IMR-90 (cell line): ENCODE data around the gene PC. TPM values are rescaled to one million over a fixed set of nuclear protein-coding genes. Genes with fewer than 3 reads are reported as not detected.

ENCODE experiments used
- ATAC-seq: fragments of 200-7000 bp; cut with Tn5 transposase; 2 replicates; pipeline ENCODE4 v1.9.1; 2020; ENCODE audit warnings: low read depth, mild to moderate bottlenecking, moderate library complexity
- BruUV-seq: library from RNA; stranded (reverse); fragments of 400-500 nt; replicated peaks from 2 replicates; lab custom pipeline; 2021; lab: Mats Ljungman, UMichigan
- CTCF ChIA-PET: fragments of 300-600 bp; formaldehyde crosslinking; extraction: SDS; loops from one replicate; lab custom pipeline; 2021; ENCODE audit warnings: antibody characterized with exemption; lab: Yijun Ruan, JAX
- POLR2A ChIA-PET: fragments of 300-600 bp; sonication (Branson Sonifier 250); formaldehyde crosslinking; loops from one replicate; lab custom pipeline; 2022; ENCODE audit warnings: antibody characterized with exemption; ENCODE audit not compliant: unreplicated experiment; lab: Charles Lee
- DNase-seq: peaks from one replicate; pipeline ENCODE4 v3.0.0; 2013
- H2AFZ ChIP-seq: replicated peaks from 2 replicates; pipeline ENCODE3; 2013; ENCODE audit warnings: low read length, mild to moderate bottlenecking; ENCODE audit not compliant: poor library complexity
- H2AK5ac ChIP-seq: 2 replicates; pipeline ENCODE4 v1.6.1; 2013; ENCODE audit warnings: low read depth, low read length, inconsistent platforms
- H2AK9ac ChIP-seq: replicated peaks from 2 replicates; pipeline ENCODE3; 2013; ENCODE audit warnings: mild to moderate bottlenecking, low read depth, low read length, moderate library complexity; ENCODE audit not compliant: poor library complexity
- H2BK120ac ChIP-seq: 2 replicates; pipeline ENCODE4 v1.6.1; 2013; ENCODE audit warnings: low read depth, low read length, inconsistent platforms
- H2BK15ac ChIP-seq: 3 replicates; pipeline ENCODE4 v1.6.1; 2013; ENCODE audit warnings: low read depth, low read length, inconsistent platforms
- H2BK20ac ChIP-seq: 2 replicates; pipeline ENCODE4 v1.6.1; 2013; ENCODE audit warnings: low read depth, mild to moderate bottlenecking, inconsistent platforms, low read length, moderate library complexity
- H2BK5ac ChIP-seq: 2 replicates; pipeline ENCODE4 v1.6.1; 2013; ENCODE audit warnings: mild to moderate bottlenecking, low read depth, low read length, inconsistent platforms; ENCODE audit not compliant: poor library complexity, severe bottlenecking
- H3K14ac ChIP-seq: replicated peaks from 2 replicates; pipeline ENCODE4 v1.6.1; 2013; ENCODE audit warnings: low read depth, low read length, inconsistent platforms
- H3K18ac ChIP-seq: 2 replicates; pipeline ENCODE4 v1.6.1; 2013; ENCODE audit warnings: low read depth, low read length, control low read depth
- H3K23ac ChIP-seq: 2 replicates; pipeline ENCODE4 v1.6.1; 2013; ENCODE audit warnings: low read depth, low read length, inconsistent platforms
- H3K27ac ChIP-seq: 2 replicates; pipeline ENCODE4 v1.5.1; 2013; ENCODE audit warnings: mild to moderate bottlenecking, control low read depth, low read length; ENCODE audit not compliant: insufficient read depth
- H3K27me3 ChIP-seq: 2 replicates; pipeline ENCODE4 v1.6.1; 2013; ENCODE audit warnings: low read length; ENCODE audit not compliant: control insufficient read depth, insufficient read depth
- H3K36me3 ChIP-seq: 2 replicates; pipeline ENCODE4 v1.6.1; 2013; ENCODE audit warnings: low read length, mixed read lengths; ENCODE audit not compliant: control insufficient read depth, insufficient read depth
- H3K4ac ChIP-seq: 2 replicates; pipeline ENCODE4 v1.6.1; 2013; ENCODE audit warnings: low read depth, low read length, inconsistent platforms
- H3K4me1 ChIP-seq: 2 replicates; pipeline ENCODE4 v1.6.1; 2013; ENCODE audit warnings: low read length, mixed read lengths; ENCODE audit not compliant: control insufficient read depth, insufficient read depth
- H3K4me2 ChIP-seq: 2 replicates; pipeline ENCODE4 v1.6.1; 2013; ENCODE audit warnings: low read depth, mild to moderate bottlenecking, control low read depth, low read length, moderate library complexity
- H3K4me3 ChIP-seq: 2 replicates; pipeline ENCODE4 v1.5.1; 2013; ENCODE audit warnings: low read depth, mild to moderate bottlenecking, control low read depth, low read length, moderate library complexity; ENCODE audit not compliant: insufficient read depth
- H3K56ac ChIP-seq: 2 replicates; pipeline ENCODE4 v1.6.1; 2013; ENCODE audit warnings: low read length, inconsistent platforms; ENCODE audit not compliant: insufficient read depth; ENCODE audit errors: extremely low read depth
- H3K79me1 ChIP-seq, 2 experiments: 2 replicates each; pipeline ENCODE4 v1.6.1; 2013; ENCODE audit warnings: low read length in 2 of 2, inconsistent platforms in 1 of 2, low read depth in 1 of 2
- H3K9ac ChIP-seq: 2 replicates; pipeline ENCODE4 v1.6.1; 2013; ENCODE audit warnings: low read depth, low read length, control low read depth
- H3K9me1 ChIP-seq: 2 replicates; pipeline ENCODE4 v1.6.1; 2013; ENCODE audit warnings: low read length, inconsistent platforms; ENCODE audit not compliant: insufficient read depth
- H3K9me3 ChIP-seq: 2 replicates; pipeline ENCODE4 v1.6.1; 2013; ENCODE audit warnings: low read length; ENCODE audit not compliant: control insufficient read depth, insufficient read depth
- H4K20me1 ChIP-seq: 2 replicates; pipeline ENCODE4 v1.6.1; 2013; ENCODE audit warnings: low read length, inconsistent platforms; ENCODE audit not compliant: insufficient read depth
- H4K5ac ChIP-seq: 2 replicates; pipeline ENCODE4 v1.6.1; 2013; ENCODE audit warnings: mild to moderate bottlenecking, low read depth, low read length, control low read depth
- H4K8ac ChIP-seq, 2 experiments: 2 replicates each; pipeline ENCODE4 v1.6.1; 2013; ENCODE audit warnings: low read depth in 2 of 2, low read length in 2 of 2, control low read depth in 1 of 2, inconsistent platforms in 1 of 2
- H4K91ac ChIP-seq: 2 replicates; pipeline ENCODE4 v1.6.1; 2013; ENCODE audit warnings: low read depth, low read length, inconsistent platforms; ENCODE audit not compliant: insufficient read depth
- BHLHE40 ChIP-seq: fragments of 150-350 bp; IDR thresholded peaks from 2 replicates; pipeline ENCODE4 v1.6.1; 2016; ENCODE audit warnings: mild to moderate bottlenecking, low read depth, low read length
- CEBPB ChIP-seq: IDR thresholded peaks from 2 replicates; pipeline ENCODE4 v1.6.1; 2012; ENCODE audit warnings: low read depth, low read length, improper control_type of control experiment
- CHD1 ChIP-seq: IDR thresholded peaks from 2 replicates; pipeline ENCODE4 v1.6.1; 2012; ENCODE audit warnings: low read depth, low read length, improper control_type of control experiment
- FOS ChIP-seq: fragments of 150-350 bp; IDR thresholded peaks from 2 replicates; pipeline ENCODE4 v1.6.1; 2016; ENCODE audit warnings: low read depth, low read length
- MAFK ChIP-seq: IDR thresholded peaks from 2 replicates; pipeline ENCODE4 v1.6.1; 2012; ENCODE audit warnings: low read depth, low read length, improper control_type of control experiment
- MAZ ChIP-seq: IDR thresholded peaks from 2 replicates; pipeline ENCODE4 v1.6.1; 2012; ENCODE audit warnings: low read depth, mild to moderate bottlenecking, low read length, improper control_type of control experiment, moderate library complexity, borderline replicate concordance
- MXI1 ChIP-seq: IDR thresholded peaks from 2 replicates; pipeline ENCODE4 v1.6.1; 2012; ENCODE audit warnings: low read depth, mild to moderate bottlenecking, low read length, moderate library complexity, borderline replicate concordance
- NFE2L2 ChIP-seq: fragments of 150-350 bp; IDR thresholded peaks from 2 replicates; pipeline ENCODE4 v1.6.1; 2016; ENCODE audit warnings: low read depth, mild to moderate bottlenecking, low read length
- POLR2A ChIP-seq: IDR thresholded peaks from 2 replicates; pipeline ENCODE4 v1.6.1; 2012; ENCODE audit warnings: mild to moderate bottlenecking, low read depth, low read length
- RFX5 ChIP-seq: IDR thresholded peaks from 2 replicates; pipeline ENCODE4 v1.8.0; 2012; ENCODE audit warnings: low read depth, mild to moderate bottlenecking, low read length, moderate library complexity
- SMC3 ChIP-seq: fragments of 150-350 bp; IDR thresholded peaks from 2 replicates; pipeline ENCODE4 v1.6.1; 2016; ENCODE audit warnings: low read depth, mild to moderate bottlenecking, antibody characterized with exemption, low read length, moderate library complexity
- WGBS, 2 experiments: methylation state at CpG; one replicate each; pipeline versions ENCODE4 v1.1.5 to v1.1.7; 2013; ENCODE audit warnings: missing lambda C conversion rate in 2 of 2; ENCODE audit not compliant: insufficient read length in 1 of 2; ENCODE audit errors: extremely low coverage in 2 of 2; 5-methylcytosine and 5-hydroxymethylcytosine counted together
- dilution Hi-C: fragments of 300-500 bp; cut with HindIII; formaldehyde crosslinking; loops from one replicate; pipeline ENCODE4 v1.14.3; 2018; ENCODE audit warnings: low sequenced_read_pairs; ENCODE audit not compliant: unreplicated experiment
- in situ Hi-C: fragments of 300-500 bp; cut with MboI; formaldehyde crosslinking; loops from 3 replicates; pipeline ENCODE4 v1.14.3; 2019; ENCODE audit warnings: low sequenced_read_pairs, inconsistent platforms, mixed read lengths
- intact Hi-C: fragments of 100-400 bp; cut with micrococcal nuclease; formaldehyde crosslinking; loops from 2 replicates; pipeline ENCODE4 v1.10.0; 2022
- polyA plus RNA-seq, 3 experiments: library from polyadenylated mRNA; depleted of rRNA; stranded (reverse); fragments of >200 nt; gene quantifications; 2 replicates each; pipeline ENCODE4 v1.2.3, GENCODE V29; 2012; ENCODE audit warnings: low replicate concordance in 1 of 3
- total RNA-seq: library from RNA; depleted of rRNA; stranded (reverse); fragments of >200 nt; gene quantifications from 2 replicates; pipeline ENCODE4 v1.2.3, GENCODE V29; 2012
- TF ChIP-seq, protein P1 (sequence below): fragments of 150-350 bp; IDR thresholded peaks from 2 replicates; pipeline ENCODE4 v1.6.1; 2017; ENCODE audit warnings: mild to moderate bottlenecking, antibody characterized with exemption, low read length, low read depth

The PC gene
- total and polyA plus RNA-seq, 2 of the 4 experiments (the other 2 are of a cell fraction), result 13.6 to 15.7 TPM

DNA sequence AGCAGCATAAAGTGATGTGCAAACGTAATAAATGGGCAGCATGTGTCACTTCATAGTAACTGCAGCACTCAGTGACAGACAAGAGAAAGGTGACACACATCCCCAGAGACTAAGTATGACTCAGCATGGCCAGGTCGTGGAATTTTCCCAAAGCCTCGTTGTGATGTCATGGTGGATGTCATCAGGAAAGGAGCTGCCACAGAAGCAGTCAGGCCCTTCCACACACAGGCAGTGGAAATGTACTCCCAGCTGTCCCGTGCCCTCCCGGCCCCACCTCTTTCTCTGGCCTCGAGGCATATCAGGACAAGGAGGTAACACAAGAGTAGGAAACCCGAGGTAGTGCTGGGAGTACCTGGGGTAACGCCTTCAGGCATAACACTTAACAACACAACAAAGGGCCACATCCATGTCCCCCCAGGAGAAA lies 8.1 kb downstream of the PC start:
- Histone ChIP-seq H3K27ac (peak overlapping the region; percentile 24), H3K4me3 (no peak overlapping the region), H3K9me1 (peaks cover 17% of the 10 kb centered on the region), H4K91ac (peak overlapping the region; percentile 83), H3K79me1 (peaks cover 0 to 30% of the 10 kb centered on the region in 2 experiments), H2BK120ac (peak overlapping the region; percentile 80), H3K18ac (peak overlapping the region; percentile 63; the same call in 1 of the 2 replicates), H2AK5ac (peak overlapping the region; percentile 91), H3K36me3 (peaks cover 19% of the 10 kb centered on the region; the same call in 1 of the 2 replicates), H3K9ac (peak overlapping the region; percentile 37; the same call in 1 of the 2 replicates), H3K14ac (peak overlapping the region; percentile 84), H2BK5ac (peak overlapping the region; percentile 78), H3K4ac (peak overlapping the region; percentile 90), H3K4me2 (no peak overlapping the region), H2BK15ac (peak overlapping the region; percentile 87; the same call in 2 of the 3 replicates), H4K8ac (peak overlapping the region; percentile 14 to 80; a peak in 2 of 4 replicates), H4K20me1 (no peaks in the 10 kb centered on the region), H3K4me1 (peaks cover 11% of the 10 kb centered on the region), H4K5ac (peak overlapping the region; percentile 86), H3K23ac (peak overlapping the region; percentile 80; the same call in 1 of the 2 replicates), H2AFZ (peak overlapping the region; percentile 85), H3K56ac (no peak overlapping the region), H3K27me3 (no peaks in the 10 kb centered on the region), H2AK9ac (peak overlapping the region; percentile 88), H2BK20ac (peak overlapping the region; percentile 62; the same call in 1 of the 2 replicates), H3K9me3 (no peaks in the 10 kb centered on the region)
- DNase-seq (peak; percentile 94), ATAC-seq (peak; percentile 64)
- intact Hi-C loops (no loop called here), dilution Hi-C loops (no loop called here), in situ Hi-C loops (no loop called here)
- WGBS, 2 experiments, result no CpG with 5 or more reads among the region's 8 CpGs
- POLR2A ChIA-PET, result no interaction called here
- no TSS peak for BruUV-seq
- CTCF ChIA-PET, result no interaction called here
- peak; percentile 17; the same call in 1 of the 2 replicates for TF ChIP-seq CEBPB
- TF ChIP-seq MAZ, result peak; percentile 10; the same call in 1 of the 2 replicates
- TF ChIP-seq MXI1, result no peak
- peak; percentile 84 for TF ChIP-seq FOS
- TF ChIP-seq RFX5, result no peak
- peak; percentile 54; the same call in 1 of the 2 replicates for TF ChIP-seq BHLHE40
- no peak for TF ChIP-seq POLR2A
- TF ChIP-seq MAFK, result no peak; the same call in 1 of the 2 replicates
- TF ChIP-seq NFE2L2, result peak; percentile 94
- TF ChIP-seq SMC3, result peak; percentile 13; the same call in 1 of the 2 replicates
- no peak for TF ChIP-seq CHD1
- TF ChIP-seq, protein P1, sequence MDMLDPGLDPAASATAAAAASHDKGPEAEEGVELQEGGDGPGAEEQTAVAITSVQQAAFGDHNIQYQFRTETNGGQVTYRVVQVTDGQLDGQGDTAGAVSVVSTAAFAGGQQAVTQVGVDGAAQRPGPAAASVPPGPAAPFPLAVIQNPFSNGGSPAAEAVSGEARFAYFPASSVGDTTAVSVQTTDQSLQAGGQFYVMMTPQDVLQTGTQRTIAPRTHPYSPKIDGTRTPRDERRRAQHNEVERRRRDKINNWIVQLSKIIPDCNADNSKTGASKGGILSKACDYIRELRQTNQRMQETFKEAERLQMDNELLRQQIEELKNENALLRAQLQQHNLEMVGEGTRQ, result no peak
